Panc1 (cell line): ENCODE results near the gene COL6A5. TPM values are rescaled to one million over a fixed set of nuclear protein-coding genes. Genes with fewer than 3 reads are reported as not detected.

Source experiments
- ATAC-seq: fragments of 200-7000 bp; cut with Tn5 transposase; 2 replicates; pipeline ENCODE4 v1.9.1; 2020; ENCODE audit warnings: mild to moderate bottlenecking, moderate library complexity
- BruUV-seq: library from RNA; stranded (reverse); fragments of 400-500 nt; replicated peaks from 2 replicates; lab custom pipeline; 2021; lab: Mats Ljungman, UMichigan
- CTCF ChIA-PET: fragments of 300-600 bp; sonication (Branson Sonifier 250); formaldehyde crosslinking; loops from one replicate; lab custom pipeline; 2022; ENCODE audit warnings: antibody characterized with exemption; lab: Charles Lee
- POLR2A ChIA-PET: fragments of 300-600 bp; sonication (Branson Sonifier 250); formaldehyde crosslinking; loops from one replicate; lab custom pipeline; 2022; ENCODE audit warnings: antibody characterized with exemption; lab: Charles Lee
- DNase-seq: peaks from one replicate; pipeline ENCODE4 v3.0.0-alpha.2; 2010; ENCODE audit warnings: low read depth, low spot score
- H3K27ac ChIP-seq: 2 replicates; pipeline ENCODE4 v1.5.1; 2011; ENCODE audit warnings: mild to moderate bottlenecking, low read length, inconsistent platforms
- H3K27me3 ChIP-seq: fragments of 200-500 bp; sonication (Bioruptor generic); 2 replicates; pipeline ENCODE4 v1.6.0; 2014; ENCODE audit warnings: low read length, inconsistent platforms; ENCODE audit not compliant: control insufficient read depth, insufficient read depth
- H3K36me3 ChIP-seq: fragments of 200-500 bp; sonication (Bioruptor generic); 2 replicates; pipeline ENCODE4 v1.5.1; 2014; ENCODE audit warnings: inconsistent platforms, mild to moderate bottlenecking, low read length, moderate library complexity; ENCODE audit not compliant: control insufficient read depth, insufficient read depth
- H3K4me1 ChIP-seq: 2 replicates; pipeline ENCODE4 v1.5.1; 2011; ENCODE audit warnings: inconsistent platforms, mild to moderate bottlenecking, low read length, moderate library complexity; ENCODE audit not compliant: control insufficient read depth, insufficient read depth
- H3K4me3 ChIP-seq, 2 experiments: 2 replicates each; pipeline ENCODE4 v1.5.1; 2011 to 2012; ENCODE audit warnings: low read depth in 2 of 2, low read length in 2 of 2, mild to moderate bottlenecking in 2 of 2, inconsistent platforms in 1 of 2, moderate library complexity in 1 of 2
- H3K9me3 ChIP-seq: fragments of 200-500 bp; sonication (Bioruptor generic); 2 replicates; pipeline ENCODE4 v1.5.1; 2014; ENCODE audit warnings: low read depth, mild to moderate bottlenecking, inconsistent platforms, low read length, moderate library complexity; ENCODE audit not compliant: control insufficient read depth, insufficient read depth
- POLR2AphosphoS5 ChIP-seq: IDR thresholded peaks from 2 replicates; pipeline ENCODE4 v1.6.1; 2012; ENCODE audit warnings: mild to moderate bottlenecking, low read depth, low read length, moderate library complexity
- SIN3A ChIP-seq: IDR thresholded peaks from 2 replicates; pipeline ENCODE4 v1.6.1; 2012; ENCODE audit warnings: low read depth, mild to moderate bottlenecking, low read length, moderate library complexity, borderline replicate concordance; ENCODE audit not compliant: insufficient read depth
- TCF7L2 ChIP-seq: IDR thresholded peaks from 2 replicates; pipeline ENCODE4 v1.6.1; 2011; ENCODE audit warnings: mild to moderate bottlenecking, low read depth, low read length, inconsistent platforms
- in situ Hi-C: cut with HindIII; loops from 2 replicates; pipeline ENCODE4 v1.10.0; 2016; ENCODE audit warnings: low sequenced_read_pairs, low pct_unique_long_range_greater_than_20kb
- intact Hi-C: fragments of 100-400 bp; cut with micrococcal nuclease; formaldehyde crosslinking; loops from one replicate; pipeline ENCODE4 v1.10.0; 2022; ENCODE audit not compliant: unreplicated experiment
- total RNA-seq: library from RNA; stranded (reverse); gene quantifications from one replicate; pipeline ENCODE4 v1.2.1, GENCODE V29; 2021; ENCODE audit not compliant: unreplicated experiment
- TF ChIP-seq, protein P1 (sequence below), 2 experiments: IDR thresholded peaks; 2 replicates each; pipeline ENCODE4 v1.6.1; 2011 to 2012; ENCODE audit warnings: low read depth in 2 of 2, control low read depth in 1 of 2, low read length in 1 of 2, mild to moderate bottlenecking in 1 of 2, moderate library complexity in 1 of 2; ENCODE audit not compliant: insufficient read depth in 1 of 2
- TF ChIP-seq, protein P2 (sequence below): fragments of 450-650 bp; IDR thresholded peaks from 2 replicates; pipeline ENCODE4 v1.5.1; 2017; ENCODE audit warnings: mild to moderate bottlenecking

COL6A5 gene
- total RNA-seq, 1 experiment from 2014 or later = not detected

DNA sequence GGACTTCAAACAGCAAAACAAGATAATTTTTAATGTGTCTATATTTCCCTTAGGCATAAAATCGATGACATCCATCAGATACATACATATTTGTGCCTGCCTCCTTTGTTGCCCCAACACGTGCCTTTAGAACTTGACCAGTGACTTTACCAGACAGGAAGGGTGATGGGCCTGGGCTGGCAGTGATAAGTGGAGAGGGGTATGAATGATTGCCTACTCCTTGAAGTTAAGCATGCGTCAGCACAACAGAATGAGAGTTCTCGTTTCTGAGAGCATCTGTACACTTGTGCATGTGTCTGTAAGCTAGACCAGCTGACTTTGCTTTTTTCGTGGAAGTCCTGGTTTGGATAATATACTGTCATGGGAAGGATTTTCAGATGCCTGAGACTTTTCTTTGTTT, 116.6 kb downstream of the COL6A5 start:
- no peak overlapping the region for H3K27ac ChIP-seq
- ATAC-seq (no peak), DNase-seq (no peak)
- POLR2A ChIA-PET = no interaction called here
- H3K4me1 ChIP-seq = no peaks in the 10 kb centered on the region
- TF ChIP-seq, protein P1, sequence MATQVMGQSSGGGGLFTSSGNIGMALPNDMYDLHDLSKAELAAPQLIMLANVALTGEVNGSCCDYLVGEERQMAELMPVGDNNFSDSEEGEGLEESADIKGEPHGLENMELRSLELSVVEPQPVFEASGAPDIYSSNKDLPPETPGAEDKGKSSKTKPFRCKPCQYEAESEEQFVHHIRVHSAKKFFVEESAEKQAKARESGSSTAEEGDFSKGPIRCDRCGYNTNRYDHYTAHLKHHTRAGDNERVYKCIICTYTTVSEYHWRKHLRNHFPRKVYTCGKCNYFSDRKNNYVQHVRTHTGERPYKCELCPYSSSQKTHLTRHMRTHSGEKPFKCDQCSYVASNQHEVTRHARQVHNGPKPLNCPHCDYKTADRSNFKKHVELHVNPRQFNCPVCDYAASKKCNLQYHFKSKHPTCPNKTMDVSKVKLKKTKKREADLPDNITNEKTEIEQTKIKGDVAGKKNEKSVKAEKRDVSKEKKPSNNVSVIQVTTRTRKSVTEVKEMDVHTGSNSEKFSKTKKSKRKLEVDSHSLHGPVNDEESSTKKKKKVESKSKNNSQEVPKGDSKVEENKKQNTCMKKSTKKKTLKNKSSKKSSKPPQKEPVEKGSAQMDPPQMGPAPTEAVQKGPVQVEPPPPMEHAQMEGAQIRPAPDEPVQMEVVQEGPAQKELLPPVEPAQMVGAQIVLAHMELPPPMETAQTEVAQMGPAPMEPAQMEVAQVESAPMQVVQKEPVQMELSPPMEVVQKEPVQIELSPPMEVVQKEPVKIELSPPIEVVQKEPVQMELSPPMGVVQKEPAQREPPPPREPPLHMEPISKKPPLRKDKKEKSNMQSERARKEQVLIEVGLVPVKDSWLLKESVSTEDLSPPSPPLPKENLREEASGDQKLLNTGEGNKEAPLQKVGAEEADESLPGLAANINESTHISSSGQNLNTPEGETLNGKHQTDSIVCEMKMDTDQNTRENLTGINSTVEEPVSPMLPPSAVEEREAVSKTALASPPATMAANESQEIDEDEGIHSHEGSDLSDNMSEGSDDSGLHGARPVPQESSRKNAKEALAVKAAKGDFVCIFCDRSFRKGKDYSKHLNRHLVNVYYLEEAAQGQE (IDR thresholded peaks at IDR 0.05; ENCODE audit: insufficient read depth in 1 of 2, low read depth in 2 of 2, low read length in 1 of 2) = no peak
- TF ChIP-seq, protein P2, sequence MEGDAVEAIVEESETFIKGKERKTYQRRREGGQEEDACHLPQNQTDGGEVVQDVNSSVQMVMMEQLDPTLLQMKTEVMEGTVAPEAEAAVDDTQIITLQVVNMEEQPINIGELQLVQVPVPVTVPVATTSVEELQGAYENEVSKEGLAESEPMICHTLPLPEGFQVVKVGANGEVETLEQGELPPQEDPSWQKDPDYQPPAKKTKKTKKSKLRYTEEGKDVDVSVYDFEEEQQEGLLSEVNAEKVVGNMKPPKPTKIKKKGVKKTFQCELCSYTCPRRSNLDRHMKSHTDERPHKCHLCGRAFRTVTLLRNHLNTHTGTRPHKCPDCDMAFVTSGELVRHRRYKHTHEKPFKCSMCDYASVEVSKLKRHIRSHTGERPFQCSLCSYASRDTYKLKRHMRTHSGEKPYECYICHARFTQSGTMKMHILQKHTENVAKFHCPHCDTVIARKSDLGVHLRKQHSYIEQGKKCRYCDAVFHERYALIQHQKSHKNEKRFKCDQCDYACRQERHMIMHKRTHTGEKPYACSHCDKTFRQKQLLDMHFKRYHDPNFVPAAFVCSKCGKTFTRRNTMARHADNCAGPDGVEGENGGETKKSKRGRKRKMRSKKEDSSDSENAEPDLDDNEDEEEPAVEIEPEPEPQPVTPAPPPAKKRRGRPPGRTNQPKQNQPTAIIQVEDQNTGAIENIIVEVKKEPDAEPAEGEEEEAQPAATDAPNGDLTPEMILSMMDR = no peak
- TF ChIP-seq POLR2AphosphoS5 = no peak
- TF ChIP-seq TCF7L2 = no peak
- TF ChIP-seq SIN3A = no peak
- CTCF ChIA-PET = no interaction called here
- H3K36me3 ChIP-seq = no peaks in the 10 kb centered on the region
- intact Hi-C loops (no loop called here), in situ Hi-C loops (no loop called here)
- H3K4me3 ChIP-seq = no peak overlapping the region
- no TSS peak for BruUV-seq
- no peaks in the 10 kb centered on the region for H3K9me3 ChIP-seq
- H3K27me3 ChIP-seq = peaks cover 2% of the 10 kb centered on the region; the same call in 1 of the 2 replicates

- DNase-seq (no peak), ATAC-seq (no peak)
- Histone ChIP-seq H3K27ac (no peak overlapping the region), H3K4me1 (no peaks in the 10 kb centered on the region), H3K36me3 (no peaks in the 10 kb centered on the region), H3K9me3 (no peaks in the 10 kb centered on the region), H3K27me3 (peaks cover 2% of the 10 kb centered on the region; the same call in 1 of the 2 replicates), H3K4me3 (no peak overlapping the region)
- intact Hi-C loops = no loop called here
- BruUV-seq = no TSS peak
- in situ Hi-C loops = no loop called here
- CTCF ChIA-PET = no interaction called here
- no peak for TF ChIP-seq POLR2AphosphoS5
- TF ChIP-seq TCF7L2 = no peak
- TF ChIP-seq, protein P1 (IDR thresholded peaks at IDR 0.05; ENCODE audit: insufficient read depth in 1 of 2, low read depth in 2 of 2, low read length in 1 of 2) = no peak
- no peak for TF ChIP-seq SIN3A
- TF ChIP-seq, protein P2 = no peak
- POLR2A ChIA-PET = no interaction called here
Measured at GRCh38 chr3:130463221-130463620, 117.7 kb downstream of the COL6A5 start.
